Amygdala (tissue), 56 donors: ENCODE data around the gene HVCN1.
"Not testable (repeated sequence)": the region's sequence is repeated elsewhere in the genome, so short reads cannot be mapped to it uniquely, and the experiment has no call there.

ENCODE experiments used
- DNase-seq, 56 donors: peaks; one replicate each; lab custom pipeline; 2025; lab: John Stamatoyannopoulos, UW

HVCN1 gene, protein sequence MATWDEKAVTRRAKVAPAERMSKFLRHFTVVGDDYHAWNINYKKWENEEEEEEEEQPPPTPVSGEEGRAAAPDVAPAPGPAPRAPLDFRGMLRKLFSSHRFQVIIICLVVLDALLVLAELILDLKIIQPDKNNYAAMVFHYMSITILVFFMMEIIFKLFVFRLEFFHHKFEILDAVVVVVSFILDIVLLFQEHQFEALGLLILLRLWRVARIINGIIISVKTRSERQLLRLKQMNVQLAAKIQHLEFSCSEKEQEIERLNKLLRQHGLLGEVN

DNA sequence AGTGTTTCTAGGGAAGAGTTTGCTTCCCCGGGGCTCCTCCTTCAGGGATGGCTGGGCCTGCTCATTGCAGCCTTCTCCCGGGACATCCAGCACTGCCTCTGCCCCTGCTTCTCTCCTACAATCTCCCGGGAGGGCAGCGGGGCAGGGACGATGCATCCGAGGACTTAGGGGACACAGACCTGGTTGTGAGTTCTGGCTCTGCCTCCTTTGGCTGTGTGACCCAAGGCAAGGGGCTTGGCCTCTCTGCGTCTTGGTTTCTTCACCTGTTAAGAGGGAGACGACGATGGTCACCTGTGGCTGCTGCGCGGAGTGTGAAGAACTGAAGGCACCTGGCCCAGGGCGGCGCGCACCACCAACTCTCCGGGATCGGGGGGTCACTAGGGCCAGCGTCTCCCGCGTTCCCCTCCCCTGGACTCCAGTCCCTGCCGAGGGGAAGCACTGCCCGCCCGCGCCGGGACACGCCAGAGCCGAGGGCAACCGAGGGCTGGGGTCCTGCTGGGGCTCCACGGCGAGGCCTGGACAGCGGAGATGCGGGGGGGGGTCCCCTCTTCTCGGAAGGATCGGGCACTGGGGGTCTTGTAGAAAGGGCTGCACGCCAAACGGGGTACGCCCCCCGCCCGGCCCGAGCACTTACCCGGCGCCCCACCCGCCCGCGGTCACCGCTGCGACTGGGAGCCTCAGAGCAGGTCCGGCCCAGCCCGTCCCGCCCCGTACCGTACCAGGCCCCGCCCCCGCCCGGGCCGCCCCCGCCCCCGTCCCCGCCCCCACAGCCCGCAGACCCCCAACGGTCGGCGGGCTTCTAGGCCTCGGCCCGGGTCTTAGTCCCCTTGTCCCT, at the start of gene HVCN1:
Gene HVCN1, minus strand, starts transcription at position 670 of the 835 bp plus-strand sequence. CDS start 5,870 bp downstream, outside the sequence.
- peak in 15 of 56 donors; percentile 15 to 55 (median 23) for DNase-seq

DNA sequence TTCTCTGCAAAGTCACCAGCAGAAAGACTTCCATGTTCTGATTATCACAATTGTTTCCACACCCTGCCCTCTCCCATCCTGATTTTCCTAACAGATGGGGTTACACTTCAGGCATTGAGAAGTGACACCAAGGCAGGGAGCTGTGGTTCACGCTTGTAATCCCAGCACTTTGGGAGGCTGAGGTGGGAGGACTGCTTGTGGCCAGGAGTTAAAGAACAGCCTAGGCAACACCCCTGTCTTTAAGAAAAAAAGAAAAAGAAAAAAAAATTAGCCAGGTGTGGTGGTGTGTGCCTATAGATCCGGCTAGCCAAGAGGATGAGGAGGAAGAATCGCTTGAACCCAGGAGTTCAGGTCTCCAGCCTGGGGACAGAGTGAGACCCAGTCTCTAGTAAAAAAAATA, 48.6 kb upstream of the HVCN1 start:
- DNase-seq, result no peak

DNA sequence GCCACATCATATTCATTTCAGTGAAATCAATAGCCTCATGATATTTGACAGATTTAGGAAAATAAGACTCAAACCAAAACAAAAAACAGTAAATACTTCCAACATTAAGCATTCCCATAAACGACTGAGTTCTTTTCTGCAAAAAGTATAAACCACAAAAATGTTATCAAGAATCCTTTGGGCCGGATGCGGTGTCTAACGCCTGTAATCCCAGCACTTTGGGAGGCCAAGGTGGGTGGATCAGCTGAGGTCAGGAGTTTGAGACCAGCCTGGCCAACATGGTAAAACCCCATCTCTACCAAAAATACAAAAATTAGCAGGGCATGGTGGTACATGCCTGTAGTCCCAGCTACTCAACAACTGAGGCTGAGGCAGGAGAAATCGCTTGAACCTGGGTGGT, 48.1 kb upstream of the HVCN1 start:
- not testable (repeated sequence) for DNase-seq

DNA sequence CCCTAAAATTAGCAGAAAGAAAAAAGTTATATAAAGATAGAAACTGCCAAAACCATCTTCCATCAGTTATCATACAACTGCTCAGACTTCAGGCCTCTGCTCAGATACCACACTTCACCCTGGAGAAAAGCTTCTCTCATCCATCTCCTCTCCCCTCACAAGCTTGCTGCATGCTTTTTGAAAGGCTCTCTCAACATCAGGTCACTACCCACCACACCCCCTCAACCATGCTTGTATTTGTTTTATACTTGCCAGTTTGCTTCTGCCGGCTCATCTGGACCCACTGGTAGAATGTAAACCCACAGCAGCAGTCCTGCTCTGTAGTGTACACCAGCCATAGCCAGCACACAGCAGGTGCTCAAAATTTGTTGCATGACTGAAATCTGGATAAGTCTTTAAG, 45.0 kb upstream of the HVCN1 start:
- DNase-seq, result no peak

DNA sequence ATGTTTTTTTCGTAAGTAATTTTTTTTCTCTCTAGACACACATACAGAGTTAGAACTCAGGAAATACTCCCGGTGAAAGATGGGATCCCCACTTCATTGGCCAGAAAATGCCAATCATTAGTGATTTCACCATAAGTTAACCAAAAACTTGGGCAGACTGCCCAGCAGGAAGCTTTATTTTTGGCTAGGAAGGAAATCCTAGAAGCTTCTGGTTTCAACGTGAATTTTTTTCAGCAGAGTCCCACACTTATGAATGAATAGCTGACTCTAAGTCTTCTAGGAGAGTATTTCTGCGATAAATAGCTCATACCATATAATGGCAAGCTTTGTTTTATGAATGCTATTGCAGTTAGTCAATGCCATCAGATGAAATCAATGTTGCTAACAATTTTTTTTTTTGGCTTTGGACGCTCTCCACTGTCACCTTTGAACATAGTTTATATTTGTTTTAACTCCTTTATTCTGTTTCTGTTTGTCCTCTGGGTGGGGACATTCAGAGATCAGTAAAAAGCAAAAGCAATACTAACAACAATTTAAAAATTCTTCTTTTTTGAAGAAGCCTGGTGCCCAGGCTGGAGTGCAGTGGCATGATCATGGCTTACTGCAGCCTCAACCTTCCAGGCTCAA, 44.3 kb upstream of the HVCN1 start:
- DNase-seq, result peak in 2 of 56 donors; percentile 13 to 18

DNA sequence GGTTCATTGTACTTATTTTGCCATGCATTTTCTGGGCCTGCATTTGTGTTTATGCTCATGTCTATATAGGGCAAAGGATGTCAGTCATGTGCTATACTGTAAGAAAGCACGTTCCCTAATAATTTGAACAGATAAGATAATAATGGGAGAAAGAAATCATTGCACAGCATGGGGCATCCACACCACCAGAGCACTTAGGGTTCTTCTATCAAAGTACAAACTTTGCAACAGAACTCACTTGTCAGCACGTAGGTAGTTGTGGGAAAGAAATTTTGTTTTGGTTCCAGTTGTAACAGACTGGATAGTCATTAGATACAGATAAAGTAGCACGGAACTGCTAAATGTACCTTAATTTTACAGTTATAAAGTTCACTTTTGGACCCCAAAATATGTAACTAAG, 43.7 kb upstream of the HVCN1 start:
- no peak for DNase-seq

DNA sequence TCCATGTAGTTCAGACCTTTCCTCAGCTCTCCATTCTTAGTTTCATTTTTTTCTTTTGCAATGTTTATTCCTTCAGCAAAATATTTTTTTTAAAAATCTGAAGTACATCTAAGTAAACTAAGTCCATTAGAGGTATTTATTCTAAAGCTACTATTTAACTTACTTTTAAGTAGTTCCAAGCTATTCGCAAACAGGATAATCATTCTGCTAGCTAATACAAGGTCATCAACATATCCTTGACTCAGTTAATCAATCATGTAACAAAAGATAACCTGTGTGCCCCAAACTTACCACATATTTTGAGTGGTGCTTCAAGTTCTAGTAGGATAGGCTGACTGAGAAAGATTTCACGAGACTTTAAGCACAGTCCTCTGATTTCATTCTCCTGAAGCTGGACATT, 42.6 kb upstream of the HVCN1 start:
- DNase-seq, result no peak

DNA sequence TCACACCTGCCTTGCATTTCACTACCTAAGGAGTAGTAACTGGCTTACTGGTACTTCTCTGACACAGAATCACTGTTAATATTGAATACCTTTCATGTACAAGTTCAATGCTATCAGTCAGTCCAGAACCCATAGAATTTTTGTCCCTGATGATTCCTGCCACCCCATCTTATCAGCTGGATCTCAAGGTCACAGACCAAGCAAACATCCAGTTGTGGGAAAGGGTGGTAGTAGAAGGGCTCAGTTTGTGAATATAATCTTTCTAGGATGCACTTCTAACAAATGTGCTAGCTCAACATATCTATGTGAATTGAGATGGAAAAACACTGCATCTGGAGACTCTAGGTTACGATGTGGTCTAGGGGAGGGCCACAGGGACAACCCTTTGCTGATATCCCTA, 39.7 kb upstream of the HVCN1 start:
- no peak for DNase-seq

DNA sequence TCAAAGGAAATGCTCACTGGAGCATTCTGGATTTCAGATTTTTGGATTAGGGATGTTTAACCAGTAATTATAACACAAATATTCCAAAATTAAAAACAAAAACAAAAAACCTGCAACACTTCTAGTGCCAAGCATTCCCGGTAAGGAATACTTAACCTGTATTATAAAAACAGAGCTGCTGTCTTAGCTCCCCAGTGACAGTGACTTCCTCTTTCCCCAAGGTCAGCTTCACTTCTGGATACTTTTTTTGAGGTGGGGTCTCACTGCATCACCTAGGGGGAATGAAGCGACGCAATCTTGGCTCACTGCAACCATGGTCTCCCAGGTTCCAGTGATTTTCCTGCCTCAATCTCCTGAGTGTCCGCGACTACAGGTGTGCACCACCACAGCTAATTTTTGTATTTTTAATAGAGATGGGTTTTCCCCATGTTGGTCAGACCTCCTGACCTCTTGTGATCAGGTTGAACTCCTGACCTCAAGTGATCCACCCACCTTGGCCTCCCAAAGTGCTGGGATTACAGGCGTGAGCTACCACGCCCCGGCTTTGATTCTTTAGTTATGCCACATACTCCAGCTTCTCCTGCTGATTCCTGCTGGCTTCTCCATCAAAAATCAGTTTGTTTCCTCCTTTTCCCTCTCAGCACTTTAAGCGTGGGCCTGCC, 37.9 kb upstream of the HVCN1 start:
- DNase-seq, result no peak

DNA sequence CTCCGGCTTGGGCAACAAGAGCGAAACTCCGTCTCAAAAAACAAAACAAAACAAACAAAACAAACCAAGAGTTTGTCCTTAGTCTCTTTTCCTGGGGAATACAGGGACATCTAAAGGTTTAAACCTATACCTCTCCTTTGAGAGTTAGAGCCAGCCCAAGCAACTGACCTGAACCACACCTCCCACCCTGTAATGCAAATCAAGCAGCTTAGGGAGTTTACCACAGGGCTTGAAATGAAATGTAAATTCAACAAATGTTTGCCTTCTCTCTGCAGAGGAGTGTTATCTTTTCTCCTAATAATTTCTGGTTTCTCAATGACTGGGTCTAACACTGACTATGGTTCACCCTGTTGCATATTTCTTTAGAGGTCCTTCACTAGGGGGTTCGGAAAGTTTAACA, 37.1 kb upstream of the HVCN1 start:
- no peak for DNase-seq

DNA sequence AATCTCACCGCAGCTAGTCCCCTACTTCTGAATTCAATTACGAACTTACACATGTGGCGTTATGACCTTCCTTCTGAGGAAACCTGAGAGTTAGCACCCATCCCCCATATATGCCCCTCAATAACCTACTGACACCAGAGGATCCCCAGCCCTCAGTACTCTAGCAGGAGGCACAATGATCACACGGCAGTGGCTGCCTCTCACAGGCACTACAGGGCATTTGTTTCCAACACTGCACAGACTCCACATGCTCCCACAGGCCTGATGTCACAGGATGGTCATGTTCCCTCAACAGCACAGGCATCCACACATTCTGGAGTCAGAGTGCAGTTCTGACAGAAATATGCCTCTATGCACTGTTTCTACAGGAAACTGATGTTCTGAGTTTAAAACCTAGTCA, 36.4 kb upstream of the HVCN1 start:
- no peak for DNase-seq

DNA sequence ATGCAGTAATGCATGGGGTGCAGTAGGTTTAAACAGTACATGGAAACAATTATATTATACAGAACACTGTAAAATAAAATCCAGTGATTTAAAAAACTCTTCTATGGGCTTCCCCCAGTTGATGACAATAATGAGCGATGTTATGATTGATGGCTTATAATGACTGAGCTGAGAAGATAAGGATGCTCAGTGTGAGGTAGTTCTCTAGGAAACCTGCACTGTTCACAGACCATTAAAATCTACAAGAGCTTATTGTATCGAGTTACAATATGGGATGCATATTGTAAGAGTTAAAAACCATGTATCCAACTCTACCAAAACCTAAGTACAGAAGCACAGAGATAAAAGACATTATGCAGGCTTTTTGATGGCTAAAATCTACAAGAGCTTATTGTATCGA, 34.0 kb upstream of the HVCN1 start:
- not testable (repeated sequence) for DNase-seq

DNA sequence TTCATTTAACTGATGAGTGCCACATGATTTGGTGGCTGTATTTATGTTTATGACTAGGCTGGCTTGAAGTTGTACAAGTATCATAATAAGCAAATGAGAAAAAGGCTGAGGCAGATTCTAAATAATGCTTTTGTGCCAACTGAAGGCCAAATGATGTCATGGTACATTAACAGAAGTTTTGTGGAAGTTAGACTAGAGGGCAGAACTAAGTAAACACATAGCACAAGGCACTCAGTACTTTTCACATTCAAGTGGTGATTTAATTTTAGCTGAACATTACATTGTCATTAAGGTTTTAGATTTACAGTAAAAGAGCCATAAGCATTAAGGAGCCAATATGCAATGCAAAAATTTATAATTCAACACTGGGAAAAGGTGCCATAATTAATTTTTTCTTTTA, 32.7 kb upstream of the HVCN1 start:
- no peak for DNase-seq

DNA sequence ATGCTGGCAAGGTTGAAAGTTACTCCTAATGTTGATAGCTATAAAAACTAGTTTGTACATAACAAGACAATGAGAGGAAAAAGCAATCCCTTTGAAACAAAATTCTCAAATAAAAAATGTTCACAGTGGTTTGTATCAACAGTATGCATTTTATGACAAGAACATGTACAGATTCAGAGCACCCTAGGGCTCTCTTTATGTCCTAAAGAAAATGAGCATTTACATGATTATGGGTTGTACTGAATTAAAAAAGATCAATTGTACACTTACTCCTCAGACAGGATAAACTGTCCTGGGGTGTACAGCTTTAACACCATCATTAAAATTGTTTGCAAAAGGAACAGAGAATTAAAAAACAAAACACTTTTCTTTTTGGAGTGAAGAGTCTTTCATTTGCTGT, 31.6 kb upstream of the HVCN1 start:
- no peak for DNase-seq

DNA sequence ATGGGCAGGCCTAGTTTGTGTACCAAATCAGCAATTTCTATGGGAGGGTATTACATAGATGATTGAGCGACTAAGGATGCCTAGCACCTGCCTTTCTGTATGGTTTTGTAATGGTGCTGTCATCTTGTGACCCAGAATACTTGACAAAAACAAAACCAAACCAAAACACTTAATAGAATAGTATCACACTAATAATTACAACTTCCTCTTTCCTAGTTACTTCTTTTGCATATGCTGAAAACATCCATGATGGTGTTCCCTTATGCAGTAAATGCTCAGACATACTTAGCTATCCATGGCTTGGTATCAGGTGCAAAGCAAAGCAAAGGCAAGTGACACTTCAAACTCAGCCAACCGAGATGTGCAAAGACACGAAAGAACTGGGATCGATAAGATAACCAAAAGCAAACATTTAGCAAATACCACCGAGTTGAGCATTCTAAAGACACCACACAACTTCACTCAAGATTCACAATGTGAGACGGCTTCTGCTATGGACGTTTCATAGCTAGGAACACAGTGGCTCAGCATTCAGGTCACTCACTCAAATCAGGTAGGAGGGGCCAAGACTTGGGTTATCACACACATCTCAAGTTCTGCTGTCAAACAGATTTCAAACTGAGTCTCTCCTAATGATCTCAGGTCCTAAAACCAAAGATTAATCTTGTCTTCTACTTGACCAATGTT, 29.4 kb upstream of the HVCN1 start:
- no peak for DNase-seq

DNA sequence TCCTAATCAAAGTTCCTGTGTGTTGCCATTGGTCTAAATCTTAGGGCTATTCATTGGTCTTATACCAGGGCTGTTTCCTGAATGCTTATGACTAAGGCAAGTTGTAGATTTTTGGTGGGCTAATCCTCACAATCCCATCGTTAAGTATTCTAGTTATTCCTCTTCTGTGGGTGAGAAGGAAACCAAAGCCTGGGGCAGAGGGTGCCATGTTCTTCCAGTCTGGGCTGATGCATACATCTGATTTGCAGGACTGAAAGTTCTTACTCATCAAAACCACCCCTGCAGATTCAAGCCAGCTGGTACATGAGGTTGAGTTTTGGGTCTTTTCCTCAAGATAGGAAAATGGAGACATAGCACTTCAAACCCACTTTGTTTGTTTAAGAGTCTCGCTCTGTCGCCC, 28.1 kb upstream of the HVCN1 start:
- DNase-seq, result no peak

DNA sequence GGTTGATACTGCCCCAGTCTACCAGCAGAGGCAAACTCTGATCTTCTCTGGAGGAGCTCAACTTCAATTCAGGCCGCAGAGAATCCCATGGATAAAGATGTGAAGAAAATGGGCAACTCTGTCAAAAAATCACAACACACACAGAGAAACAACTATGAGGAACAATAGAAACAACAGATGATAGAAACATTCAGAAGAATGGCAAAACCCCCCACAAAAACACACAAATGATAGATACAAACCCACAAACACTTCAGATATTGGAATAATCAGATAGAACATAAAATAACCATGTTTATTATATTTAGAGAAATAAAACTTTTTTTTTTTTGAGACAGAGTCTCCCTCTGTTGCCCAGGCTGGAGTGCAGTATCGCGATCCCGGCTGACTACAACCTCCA, 20.0 kb upstream of the HVCN1 start:
- no peak for DNase-seq

DNA sequence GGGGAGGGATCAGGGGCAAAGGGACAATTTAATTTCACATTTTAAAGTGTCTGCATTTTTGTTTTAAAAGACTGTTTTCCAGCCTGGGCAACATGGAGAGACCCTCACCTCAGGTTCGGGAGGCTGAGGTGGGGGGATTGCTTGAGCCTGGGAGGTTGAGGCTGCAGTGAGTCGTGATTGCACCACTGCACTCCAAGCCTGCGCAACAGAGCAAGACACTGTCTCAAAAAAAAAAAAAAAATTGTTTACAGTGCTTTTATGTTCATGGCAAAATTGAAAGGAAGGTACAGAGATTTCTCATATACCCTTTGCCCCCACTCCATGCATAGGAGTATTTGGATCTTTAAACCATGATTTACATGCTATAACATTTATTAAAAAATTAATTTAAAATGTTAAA, 16.4 kb upstream of the HVCN1 start:
- no peak for DNase-seq

DNA sequence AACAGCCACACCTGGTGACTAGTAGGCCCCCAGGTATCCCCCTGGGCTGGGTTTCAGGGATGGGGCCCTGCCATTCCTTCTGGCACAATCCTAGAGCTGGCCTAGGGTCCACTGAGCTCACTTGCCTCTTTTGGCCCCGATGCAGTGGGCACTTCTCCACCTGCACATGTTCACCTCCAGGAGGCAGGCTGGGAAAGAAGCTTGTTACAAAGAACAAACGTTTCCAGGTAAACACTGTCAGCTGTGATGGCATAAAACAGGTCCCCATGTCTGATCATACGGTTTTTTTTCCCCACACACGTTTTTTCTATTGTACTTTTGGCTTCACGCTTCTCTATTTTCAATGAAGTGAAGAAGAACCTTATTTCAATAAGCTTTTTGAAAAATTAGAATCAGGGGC, 15.8 kb upstream of the HVCN1 start:
- DNase-seq, result no peak

DNA sequence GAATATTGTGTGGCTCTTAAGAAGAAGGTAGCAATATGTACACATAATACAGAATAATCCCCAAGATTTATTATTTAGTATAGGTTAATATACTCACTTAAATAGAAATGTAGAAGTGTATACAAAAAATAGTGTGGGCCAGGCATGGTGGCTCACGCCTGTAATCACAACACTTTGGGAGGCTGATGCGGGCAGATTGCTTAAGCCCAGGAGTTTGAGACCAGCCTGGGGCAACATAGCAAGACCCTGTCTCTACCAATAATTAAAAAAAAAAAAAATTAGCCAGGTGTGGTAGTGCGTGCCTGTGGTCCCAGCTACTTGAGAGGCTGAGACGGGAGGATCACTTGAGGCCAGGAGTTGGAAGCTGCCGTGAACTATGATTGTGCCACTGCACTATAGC, 15.3 kb upstream of the HVCN1 start:
- DNase-seq, result no peak

DNA sequence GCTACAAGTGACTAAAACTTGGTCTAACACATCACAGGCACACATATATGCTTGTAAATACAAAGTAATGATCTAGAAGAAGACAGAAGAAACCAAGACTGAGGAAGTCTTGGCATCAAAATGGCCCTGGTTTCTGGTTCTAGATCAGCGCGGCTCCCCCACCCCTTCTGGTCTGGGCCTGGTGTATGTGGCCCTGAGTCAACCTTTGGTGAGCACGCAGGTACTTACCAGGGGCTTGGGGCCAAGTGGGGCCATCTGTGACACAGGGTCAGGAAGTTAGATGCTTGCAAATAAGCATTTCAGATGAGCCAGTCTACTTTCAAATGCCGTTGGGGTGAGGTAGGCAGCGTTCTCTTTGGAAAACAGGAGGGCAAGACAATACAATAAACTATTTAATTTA, 13.2 kb upstream of the HVCN1 start:
- no peak for DNase-seq
